ENCODE data around the gene HS3ST3B1. TPM values are rescaled to one million over a fixed set of nuclear protein-coding genes. Genes with fewer than 3 reads are reported as not detected.

Gene HS3ST3B1
- total and polyA plus RNA-seq, 2 experiments from 2014 or later: 8.1 to 17.7 TPM

DNA sequence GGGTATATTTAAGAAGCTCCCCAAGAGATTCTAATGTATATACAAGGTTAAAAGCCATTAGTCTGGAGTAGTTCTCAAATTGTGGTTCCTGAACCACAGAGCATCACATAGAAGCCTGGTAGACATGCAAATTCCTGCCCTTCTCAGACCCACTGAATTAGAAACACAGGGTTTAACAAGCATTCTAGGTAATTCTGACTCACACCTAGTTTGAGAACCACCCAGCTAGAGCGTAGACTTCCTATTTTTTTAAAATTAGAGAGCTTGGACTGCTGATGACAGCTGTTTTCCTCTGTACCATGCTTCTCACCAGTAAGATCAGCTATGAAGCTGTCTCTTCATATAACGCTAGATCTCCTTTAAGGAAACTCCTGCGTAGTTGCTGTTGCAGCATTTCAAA lies 50.6 kb downstream of the HS3ST3B1 start:
- Mint-ChIP-seq H3K27me3 (ENCODE audit: insufficient read depth, low read depth, poor library complexity) (no peaks in the 10 kb centered on the region), H3K4me3 (no peak overlapping the region), H3K27ac (no peak overlapping the region), H3K9me3 (no peaks in the 10 kb centered on the region), H3K4me1 (peaks cover 9% of the 10 kb centered on the region), H3K36me3 (ENCODE audit: low read depth) (no peaks in the 10 kb centered on the region)
- TF ChIP-seq CREB1 (CRISPR knock-in tag; IDR thresholded peaks at IDR 0.05; ENCODE audit: low read depth) (no peak), ZNF331 (CRISPR knock-in tag; IDR thresholded peaks at IDR 0.05; ENCODE audit: low read depth) (no peak), REST (IDR thresholded peaks at IDR 0.05; ENCODE audit: unreplicated experiment) (no peak), EZH2phosphoT487 (IDR thresholded peaks at IDR 0.05; ENCODE audit: unreplicated experiment) (no peak), POLR2AphosphoS5 (IDR thresholded peaks at IDR 0.05; ENCODE audit: low read depth) (no peak), JUNB (IDR thresholded peaks at IDR 0.05; ENCODE audit: unreplicated experiment) (no peak), ETS1 (IDR thresholded peaks at IDR 0.05) (no peak), NANOG (IDR thresholded peaks at IDR 0.05; ENCODE audit: borderline replicate concordance) (no peak), EZH2 (IDR thresholded peaks at IDR 0.05; ENCODE audit: low read depth, unreplicated experiment) (no peak), ZNF462 (CRISPR knock-in tag; IDR thresholded peaks at IDR 0.05) (no peak), ZNF114 (CRISPR knock-in tag; IDR thresholded peaks at IDR 0.05) (no peak), STAT1 (IDR thresholded peaks at IDR 0.05; ENCODE audit: unreplicated experiment) (no peak)
- TF ChIP-seq, protein P1, sequence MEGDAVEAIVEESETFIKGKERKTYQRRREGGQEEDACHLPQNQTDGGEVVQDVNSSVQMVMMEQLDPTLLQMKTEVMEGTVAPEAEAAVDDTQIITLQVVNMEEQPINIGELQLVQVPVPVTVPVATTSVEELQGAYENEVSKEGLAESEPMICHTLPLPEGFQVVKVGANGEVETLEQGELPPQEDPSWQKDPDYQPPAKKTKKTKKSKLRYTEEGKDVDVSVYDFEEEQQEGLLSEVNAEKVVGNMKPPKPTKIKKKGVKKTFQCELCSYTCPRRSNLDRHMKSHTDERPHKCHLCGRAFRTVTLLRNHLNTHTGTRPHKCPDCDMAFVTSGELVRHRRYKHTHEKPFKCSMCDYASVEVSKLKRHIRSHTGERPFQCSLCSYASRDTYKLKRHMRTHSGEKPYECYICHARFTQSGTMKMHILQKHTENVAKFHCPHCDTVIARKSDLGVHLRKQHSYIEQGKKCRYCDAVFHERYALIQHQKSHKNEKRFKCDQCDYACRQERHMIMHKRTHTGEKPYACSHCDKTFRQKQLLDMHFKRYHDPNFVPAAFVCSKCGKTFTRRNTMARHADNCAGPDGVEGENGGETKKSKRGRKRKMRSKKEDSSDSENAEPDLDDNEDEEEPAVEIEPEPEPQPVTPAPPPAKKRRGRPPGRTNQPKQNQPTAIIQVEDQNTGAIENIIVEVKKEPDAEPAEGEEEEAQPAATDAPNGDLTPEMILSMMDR (conservative IDR thresholded peaks at IDR 0.05; ENCODE audit: low read depth in 2 of 2): no peak
- H3K4me2 ChIP-seq: no peak overlapping the region
- H3F3A ChIP-seq (replicated peaks; ENCODE audit: low read depth): no peaks in the 10 kb centered on the region; the same call in 1 of the 2 replicates
- H3K27ac ChIP-seq (ENCODE audit: low read depth): no peak overlapping the region
- H3K4me1 ChIP-seq (ENCODE audit: insufficient read depth): peaks cover 26% of the 10 kb centered on the region
- no peak overlapping the region for H2AFZ ChIP-seq
- no peaks in the 10 kb centered on the region for H4K20me1 ChIP-seq (replicated peaks; ENCODE audit: insufficient read depth)
- peaks cover 10% of the 10 kb centered on the region; the same call in 1 of the 2 replicates for H3K9me2 ChIP-seq (ENCODE audit: insufficient read depth)
- ATAC-seq (no peak), DNase-seq (ENCODE audit: low spot score) (no peak)
- no peaks in the 10 kb centered on the region for H3K79me2 ChIP-seq (replicated peaks; ENCODE audit: insufficient read depth)
- H3K36me3 ChIP-seq (ENCODE audit: insufficient read depth): no peaks in the 10 kb centered on the region
- no peak overlapping the region for H3K4me3 ChIP-seq
- no peaks in the 10 kb centered on the region for H3K27me3 ChIP-seq (ENCODE audit: insufficient read depth)
